WTC11 (cell line): ENCODE data around the gene ARTN. TPM values are rescaled to one million over a fixed set of nuclear protein-coding genes. Genes with fewer than 3 reads are reported as not detected.

Experiments used
- ATAC-seq: fragments of 200-7000 bp; cut with Tn5 transposase; 2 replicates; pipeline ENCODE4 v1.10.0; 2021; ENCODE audit warnings: mild to moderate bottlenecking, moderate library complexity
- CTCF ChIA-PET: fragments of 300-600 bp; sonication (Branson Sonifier 250); formaldehyde crosslinking; loops from one replicate; lab custom pipeline; 2021; ENCODE audit warnings: antibody characterized with exemption; lab: Charles Lee
- POLR2A ChIA-PET: fragments of 350-600 bp; sonication (Branson Sonifier 250); formaldehyde crosslinking; loops from one replicate; lab custom pipeline; 2021; ENCODE audit warnings: antibody characterized with exemption; lab: Charles Lee
- DNase-seq: peaks from one replicate; pipeline ENCODE4 v3.0.0; 2021; ENCODE audit warnings: low spot score
- H3K27ac Mint-ChIP-seq: 2 replicates; pipeline ENCODE4 v1.8.0; 2021; ENCODE audit warnings: mixed read lengths
- H3K27me3 Mint-ChIP-seq: 2 replicates; pipeline ENCODE4 v1.8.0; 2021; ENCODE audit warnings: low read depth, mild to moderate bottlenecking, moderate library complexity, mixed read lengths
- H3K36me3 Mint-ChIP-seq: 2 replicates; pipeline ENCODE4 v1.8.0; 2021; ENCODE audit warnings: mixed read lengths
- H3K4me1 Mint-ChIP-seq: 2 replicates; pipeline ENCODE4 v1.8.0; 2022; ENCODE audit warnings: mixed read lengths
- H3K4me3 Mint-ChIP-seq: 2 replicates; pipeline ENCODE4 v1.8.0; 2021; ENCODE audit warnings: mild to moderate bottlenecking, moderate library complexity, mixed read lengths
- H3K9me3 Mint-ChIP-seq: 2 replicates; pipeline ENCODE4 v1.8.0; 2021; ENCODE audit warnings: mixed read lengths
- ATF1 ChIP-seq: sonication (generic); formaldehyde crosslinking; IDR thresholded peaks from 2 replicates; pipeline ENCODE4 v1.8.1; 2023; ENCODE audit warnings: mild to moderate bottlenecking, moderate library complexity, missing genetic modification reagents
- CREB1 ChIP-seq: sonication (generic); formaldehyde crosslinking; IDR thresholded peaks from 2 replicates; pipeline ENCODE4 v1.8.0; 2023; ENCODE audit warnings: mild to moderate bottlenecking, missing genetic modification reagents
- ESRRA ChIP-seq: sonication (generic); formaldehyde crosslinking; IDR thresholded peaks from 2 replicates; pipeline ENCODE4 v1.8.1; 2022; ENCODE audit warnings: mild to moderate bottlenecking, missing genetic modification reagents, borderline replicate concordance
- GRHL2 ChIP-seq: fragments of 250-450 bp; sonication (Bioruptor Pico); IDR thresholded peaks from 2 replicates; pipeline ENCODE4 v1.8.0; 2022; ENCODE audit warnings: mild to moderate bottlenecking, moderate library complexity; ENCODE audit not compliant: insufficient replicate concordance, severe bottlenecking
- JUN ChIP-seq: sonication (generic); formaldehyde crosslinking; IDR thresholded peaks from 2 replicates; pipeline ENCODE4 v1.8.0; 2023; ENCODE audit warnings: mild to moderate bottlenecking, missing genetic modification reagents
- NR3C1 ChIP-seq: sonication (generic); formaldehyde crosslinking; conservative IDR thresholded peaks from 2 replicates; pipeline ENCODE4 v1.8.1; 2023; ENCODE audit warnings: low read depth, mild to moderate bottlenecking, missing genetic modification reagents
- PRRX2 ChIP-seq: fragments of 250-450 bp; sonication (Bioruptor Pico); IDR thresholded peaks from 2 replicates; pipeline ENCODE4 v1.8.0; 2021; ENCODE audit warnings: mild to moderate bottlenecking
- TCF7 ChIP-seq: sonication (generic); formaldehyde crosslinking; IDR thresholded peaks from 2 replicates; pipeline ENCODE4 v1.8.0; 2022; ENCODE audit warnings: mild to moderate bottlenecking, low read depth, missing genetic modification reagents, moderate library complexity
- ZNF138 ChIP-seq: sonication (generic); formaldehyde crosslinking; conservative IDR thresholded peaks from 2 replicates; pipeline ENCODE4 v1.8.1; 2022; ENCODE audit warnings: mild to moderate bottlenecking, moderate library complexity, missing genetic modification reagents
- ZNF219 ChIP-seq: sonication (generic); formaldehyde crosslinking; IDR thresholded peaks from 2 replicates; pipeline ENCODE4 v1.8.0; 2023; ENCODE audit warnings: missing genetic modification reagents, mild to moderate bottlenecking, borderline replicate concordance
- ZNF232 ChIP-seq: sonication (generic); formaldehyde crosslinking; IDR thresholded peaks from 2 replicates; pipeline ENCODE4 v1.8.0; 2022; ENCODE audit warnings: mild to moderate bottlenecking, missing genetic modification reagents
- ZNF396 ChIP-seq: fragments of 250-450 bp; sonication (Bioruptor Pico); IDR thresholded peaks from 2 replicates; pipeline ENCODE4 v1.8.0; 2021; ENCODE audit warnings: mild to moderate bottlenecking, moderate library complexity, borderline replicate concordance
- total RNA-seq: library from RNA; stranded (reverse); gene quantifications from 3 replicates; pipeline ENCODE4 v1.2.3, GENCODE V29; 2021
- TF ChIP-seq, protein P1 (sequence below): sonication (generic); formaldehyde crosslinking; IDR thresholded peaks from 2 replicates; pipeline ENCODE4 v1.8.0; 2023; ENCODE audit warnings: missing genetic modification reagents, mild to moderate bottlenecking, borderline replicate concordance
- TF ChIP-seq, protein P2 (sequence below): sonication (generic); formaldehyde crosslinking; IDR thresholded peaks from 2 replicates; pipeline ENCODE4 v1.8.0; 2022; ENCODE audit warnings: missing genetic modification reagents
- TF ChIP-seq, protein P3 (sequence below): sonication (generic); formaldehyde crosslinking; IDR thresholded peaks from 2 replicates; pipeline ENCODE4 v1.8.1; 2023; ENCODE audit warnings: mild to moderate bottlenecking, missing genetic modification reagents, moderate library complexity
- TF ChIP-seq, protein P4 (sequence below): sonication (generic); formaldehyde crosslinking; IDR thresholded peaks from 2 replicates; pipeline ENCODE4 v1.8.1; 2022; ENCODE audit warnings: missing genetic modification reagents, borderline replicate concordance
- TF ChIP-seq, protein P5 (sequence below): sonication (generic); formaldehyde crosslinking; IDR thresholded peaks from 2 replicates; pipeline ENCODE4 v1.8.1; 2022; ENCODE audit warnings: mild to moderate bottlenecking, missing genetic modification reagents, moderate library complexity, borderline replicate concordance
- TF ChIP-seq, protein P6 (sequence below): fragments of 200-600 bp; IDR thresholded peaks from 2 replicates; pipeline ENCODE4 v1.8.0; 2022; ENCODE audit warnings: antibody characterized with exemption
- TF ChIP-seq, protein P7 (sequence below): sonication (generic); formaldehyde crosslinking; IDR thresholded peaks from 2 replicates; pipeline ENCODE4 v1.8.0; 2022; ENCODE audit warnings: mild to moderate bottlenecking, missing genetic modification reagents

Gene ARTN
- total RNA-seq, 1 experiment from 2014 or later, result 28.5 TPM

DNA sequence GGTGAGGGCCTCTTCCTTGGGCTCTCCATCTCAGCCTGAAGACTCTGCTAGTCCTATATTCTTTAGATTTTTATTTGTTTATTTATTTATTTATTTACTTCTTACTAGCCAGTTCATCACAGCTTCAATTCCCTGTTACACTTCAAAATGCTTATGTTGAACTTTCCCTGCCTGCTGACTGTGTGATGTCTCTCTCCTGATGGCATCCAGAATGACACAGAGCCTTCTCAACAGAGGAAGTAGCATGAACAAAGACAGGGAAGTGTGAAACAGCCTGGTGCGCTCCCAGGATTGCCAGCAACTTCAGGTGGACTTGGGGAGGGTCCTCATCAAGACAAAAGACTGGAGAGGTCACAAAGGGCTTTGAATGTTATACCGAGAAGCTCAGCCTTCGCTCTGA, 8.8 kb downstream of the ARTN start:
- TF ChIP-seq PRRX2 (CRISPR knock-in tag) (no peak), ZNF232 (CRISPR knock-in tag) (no peak), ZNF138 (CRISPR knock-in tag) (no peak), ZNF396 (CRISPR knock-in tag) (no peak), CREB1 (CRISPR knock-in tag) (no peak), TCF7 (CRISPR knock-in tag) (no peak), ESRRA (CRISPR knock-in tag) (no peak), GRHL2 (no peak), ATF1 (CRISPR knock-in tag) (no peak)
- TF ChIP-seq, protein P1, sequence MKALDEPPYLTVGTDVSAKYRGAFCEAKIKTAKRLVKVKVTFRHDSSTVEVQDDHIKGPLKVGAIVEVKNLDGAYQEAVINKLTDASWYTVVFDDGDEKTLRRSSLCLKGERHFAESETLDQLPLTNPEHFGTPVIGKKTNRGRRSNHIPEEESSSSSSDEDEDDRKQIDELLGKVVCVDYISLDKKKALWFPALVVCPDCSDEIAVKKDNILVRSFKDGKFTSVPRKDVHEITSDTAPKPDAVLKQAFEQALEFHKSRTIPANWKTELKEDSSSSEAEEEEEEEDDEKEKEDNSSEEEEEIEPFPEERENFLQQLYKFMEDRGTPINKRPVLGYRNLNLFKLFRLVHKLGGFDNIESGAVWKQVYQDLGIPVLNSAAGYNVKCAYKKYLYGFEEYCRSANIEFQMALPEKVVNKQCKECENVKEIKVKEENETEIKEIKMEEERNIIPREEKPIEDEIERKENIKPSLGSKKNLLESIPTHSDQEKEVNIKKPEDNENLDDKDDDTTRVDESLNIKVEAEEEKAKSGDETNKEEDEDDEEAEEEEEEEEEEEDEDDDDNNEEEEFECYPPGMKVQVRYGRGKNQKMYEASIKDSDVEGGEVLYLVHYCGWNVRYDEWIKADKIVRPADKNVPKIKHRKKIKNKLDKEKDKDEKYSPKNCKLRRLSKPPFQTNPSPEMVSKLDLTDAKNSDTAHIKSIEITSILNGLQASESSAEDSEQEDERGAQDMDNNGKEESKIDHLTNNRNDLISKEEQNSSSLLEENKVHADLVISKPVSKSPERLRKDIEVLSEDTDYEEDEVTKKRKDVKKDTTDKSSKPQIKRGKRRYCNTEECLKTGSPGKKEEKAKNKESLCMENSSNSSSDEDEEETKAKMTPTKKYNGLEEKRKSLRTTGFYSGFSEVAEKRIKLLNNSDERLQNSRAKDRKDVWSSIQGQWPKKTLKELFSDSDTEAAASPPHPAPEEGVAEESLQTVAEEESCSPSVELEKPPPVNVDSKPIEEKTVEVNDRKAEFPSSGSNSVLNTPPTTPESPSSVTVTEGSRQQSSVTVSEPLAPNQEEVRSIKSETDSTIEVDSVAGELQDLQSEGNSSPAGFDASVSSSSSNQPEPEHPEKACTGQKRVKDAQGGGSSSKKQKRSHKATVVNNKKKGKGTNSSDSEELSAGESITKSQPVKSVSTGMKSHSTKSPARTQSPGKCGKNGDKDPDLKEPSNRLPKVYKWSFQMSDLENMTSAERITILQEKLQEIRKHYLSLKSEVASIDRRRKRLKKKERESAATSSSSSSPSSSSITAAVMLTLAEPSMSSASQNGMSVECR (CRISPR knock-in tag), result no peak
- TF ChIP-seq, protein P2, sequence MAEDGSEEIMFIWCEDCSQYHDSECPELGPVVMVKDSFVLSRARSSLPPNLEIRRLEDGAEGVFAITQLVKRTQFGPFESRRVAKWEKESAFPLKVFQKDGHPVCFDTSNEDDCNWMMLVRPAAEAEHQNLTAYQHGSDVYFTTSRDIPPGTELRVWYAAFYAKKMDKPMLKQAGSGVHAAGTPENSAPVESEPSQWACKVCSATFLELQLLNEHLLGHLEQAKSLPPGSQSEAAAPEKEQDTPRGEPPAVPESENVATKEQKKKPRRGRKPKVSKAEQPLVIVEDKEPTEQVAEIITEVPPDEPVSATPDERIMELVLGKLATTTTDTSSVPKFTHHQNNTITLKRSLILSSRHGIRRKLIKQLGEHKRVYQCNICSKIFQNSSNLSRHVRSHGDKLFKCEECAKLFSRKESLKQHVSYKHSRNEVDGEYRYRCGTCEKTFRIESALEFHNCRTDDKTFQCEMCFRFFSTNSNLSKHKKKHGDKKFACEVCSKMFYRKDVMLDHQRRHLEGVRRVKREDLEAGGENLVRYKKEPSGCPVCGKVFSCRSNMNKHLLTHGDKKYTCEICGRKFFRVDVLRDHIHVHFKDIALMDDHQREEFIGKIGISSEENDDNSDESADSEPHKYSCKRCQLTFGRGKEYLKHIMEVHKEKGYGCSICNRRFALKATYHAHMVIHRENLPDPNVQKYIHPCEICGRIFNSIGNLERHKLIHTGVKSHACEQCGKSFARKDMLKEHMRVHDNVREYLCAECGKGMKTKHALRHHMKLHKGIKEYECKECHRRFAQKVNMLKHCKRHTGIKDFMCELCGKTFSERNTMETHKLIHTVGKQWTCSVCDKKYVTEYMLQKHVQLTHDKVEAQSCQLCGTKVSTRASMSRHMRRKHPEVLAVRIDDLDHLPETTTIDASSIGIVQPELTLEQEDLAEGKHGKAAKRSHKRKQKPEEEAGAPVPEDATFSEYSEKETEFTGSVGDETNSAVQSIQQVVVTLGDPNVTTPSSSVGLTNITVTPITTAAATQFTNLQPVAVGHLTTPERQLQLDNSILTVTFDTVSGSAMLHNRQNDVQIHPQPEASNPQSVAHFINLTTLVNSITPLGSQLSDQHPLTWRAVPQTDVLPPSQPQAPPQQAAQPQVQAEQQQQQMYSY (CRISPR knock-in tag), result no peak
- TF ChIP-seq, protein P3, sequence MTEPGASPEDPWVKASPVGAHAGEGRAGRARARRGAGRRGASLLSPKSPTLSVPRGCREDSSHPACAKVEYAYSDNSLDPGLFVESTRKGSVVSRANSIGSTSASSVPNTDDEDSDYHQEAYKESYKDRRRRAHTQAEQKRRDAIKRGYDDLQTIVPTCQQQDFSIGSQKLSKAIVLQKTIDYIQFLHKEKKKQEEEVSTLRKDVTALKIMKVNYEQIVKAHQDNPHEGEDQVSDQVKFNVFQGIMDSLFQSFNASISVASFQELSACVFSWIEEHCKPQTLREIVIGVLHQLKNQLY (CRISPR knock-in tag), result no peak
- TF ChIP-seq, protein P4, sequence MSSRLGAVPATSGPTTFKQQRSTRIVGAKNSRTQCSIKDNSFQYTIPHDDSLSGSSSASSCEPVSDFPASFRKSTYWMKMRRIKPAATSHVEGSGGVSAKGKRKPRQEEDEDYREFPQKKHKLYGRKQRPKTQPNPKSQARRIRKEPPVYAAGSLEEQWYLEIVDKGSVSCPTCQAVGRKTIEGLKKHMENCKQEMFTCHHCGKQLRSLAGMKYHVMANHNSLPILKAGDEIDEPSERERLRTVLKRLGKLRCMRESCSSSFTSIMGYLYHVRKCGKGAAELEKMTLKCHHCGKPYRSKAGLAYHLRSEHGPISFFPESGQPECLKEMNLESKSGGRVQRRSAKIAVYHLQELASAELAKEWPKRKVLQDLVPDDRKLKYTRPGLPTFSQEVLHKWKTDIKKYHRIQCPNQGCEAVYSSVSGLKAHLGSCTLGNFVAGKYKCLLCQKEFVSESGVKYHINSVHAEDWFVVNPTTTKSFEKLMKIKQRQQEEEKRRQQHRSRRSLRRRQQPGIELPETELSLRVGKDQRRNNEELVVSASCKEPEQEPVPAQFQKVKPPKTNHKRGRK (CRISPR knock-in tag), result no peak
- ChIA-PET POLR2A (interaction anchor here (0.6 kb wide), 1 partner anchor 281 kb away, joined by 9 read pairs; no protein-coding TSS in a partner anchor), CTCF (interaction anchor here (1.2 to 9.9 kb wide), 3 partner anchors 8 to 176 kb away, joined by 6 to 172 read pairs (median 11); partner anchors contain the start of gene ARTN)
- H3K36me3 Mint-ChIP-seq, result no peaks in the 10 kb centered on the region
- no peaks in the 10 kb centered on the region for H3K27me3 Mint-ChIP-seq
- no peak overlapping the region for H3K27ac Mint-ChIP-seq
- no peaks in the 10 kb centered on the region for H3K9me3 Mint-ChIP-seq
- H3K4me1 Mint-ChIP-seq, result peaks cover 52% of the 10 kb centered on the region
- DNase-seq (no peak), ATAC-seq (no peak)
- no peak overlapping the region for H3K4me3 Mint-ChIP-seq

DNA sequence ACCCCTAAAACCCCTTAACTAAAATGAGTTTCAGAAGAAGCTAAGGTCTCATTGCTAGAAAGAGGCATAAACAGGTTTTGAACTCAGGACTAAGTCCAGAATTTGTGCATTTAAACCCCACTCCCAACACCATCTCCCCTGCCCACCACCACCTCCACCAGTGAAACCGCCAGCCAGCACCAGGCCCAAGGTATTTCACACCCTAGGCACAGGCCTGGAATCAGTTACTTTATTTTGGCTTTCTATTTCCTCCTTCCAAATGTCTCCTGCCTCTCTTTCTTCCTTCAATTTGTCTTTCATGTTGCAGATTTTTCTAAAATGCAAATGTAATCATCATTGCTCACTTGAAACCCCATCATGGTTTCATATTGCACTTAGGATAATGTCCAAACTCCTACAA, 11.3 kb downstream of the ARTN start:
- Mint-ChIP-seq H3K27me3 (no peaks in the 10 kb centered on the region), H3K27ac (no peak overlapping the region), H3K36me3 (no peaks in the 10 kb centered on the region; the same call in 1 of the 2 replicates), H3K4me1 (peaks cover 40% of the 10 kb centered on the region), H3K9me3 (no peaks in the 10 kb centered on the region), H3K4me3 (no peak overlapping the region)
- CTCF ChIA-PET, result interaction anchor here (1.2 to 9.9 kb wide), 4 partner anchors 10 to 182 kb away, joined by 3 to 172 read pairs (median 17); partner anchors contain the start of gene ARTN
- POLR2A ChIA-PET, result no interaction called here
- DNase-seq (no peak), ATAC-seq (no peak)
- no peak for TF ChIP-seq JUN
- TF ChIP-seq, protein P5, sequence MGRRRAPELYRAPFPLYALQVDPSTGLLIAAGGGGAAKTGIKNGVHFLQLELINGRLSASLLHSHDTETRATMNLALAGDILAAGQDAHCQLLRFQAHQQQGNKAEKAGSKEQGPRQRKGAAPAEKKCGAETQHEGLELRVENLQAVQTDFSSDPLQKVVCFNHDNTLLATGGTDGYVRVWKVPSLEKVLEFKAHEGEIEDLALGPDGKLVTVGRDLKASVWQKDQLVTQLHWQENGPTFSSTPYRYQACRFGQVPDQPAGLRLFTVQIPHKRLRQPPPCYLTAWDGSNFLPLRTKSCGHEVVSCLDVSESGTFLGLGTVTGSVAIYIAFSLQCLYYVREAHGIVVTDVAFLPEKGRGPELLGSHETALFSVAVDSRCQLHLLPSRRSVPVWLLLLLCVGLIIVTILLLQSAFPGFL (CRISPR knock-in tag), result no peak
- no peak for TF ChIP-seq ZNF219
- TF ChIP-seq ATF1 (CRISPR knock-in tag), result no peak
- TF ChIP-seq, protein P6, sequence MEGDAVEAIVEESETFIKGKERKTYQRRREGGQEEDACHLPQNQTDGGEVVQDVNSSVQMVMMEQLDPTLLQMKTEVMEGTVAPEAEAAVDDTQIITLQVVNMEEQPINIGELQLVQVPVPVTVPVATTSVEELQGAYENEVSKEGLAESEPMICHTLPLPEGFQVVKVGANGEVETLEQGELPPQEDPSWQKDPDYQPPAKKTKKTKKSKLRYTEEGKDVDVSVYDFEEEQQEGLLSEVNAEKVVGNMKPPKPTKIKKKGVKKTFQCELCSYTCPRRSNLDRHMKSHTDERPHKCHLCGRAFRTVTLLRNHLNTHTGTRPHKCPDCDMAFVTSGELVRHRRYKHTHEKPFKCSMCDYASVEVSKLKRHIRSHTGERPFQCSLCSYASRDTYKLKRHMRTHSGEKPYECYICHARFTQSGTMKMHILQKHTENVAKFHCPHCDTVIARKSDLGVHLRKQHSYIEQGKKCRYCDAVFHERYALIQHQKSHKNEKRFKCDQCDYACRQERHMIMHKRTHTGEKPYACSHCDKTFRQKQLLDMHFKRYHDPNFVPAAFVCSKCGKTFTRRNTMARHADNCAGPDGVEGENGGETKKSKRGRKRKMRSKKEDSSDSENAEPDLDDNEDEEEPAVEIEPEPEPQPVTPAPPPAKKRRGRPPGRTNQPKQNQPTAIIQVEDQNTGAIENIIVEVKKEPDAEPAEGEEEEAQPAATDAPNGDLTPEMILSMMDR, result no peak
- TF ChIP-seq, protein P7, sequence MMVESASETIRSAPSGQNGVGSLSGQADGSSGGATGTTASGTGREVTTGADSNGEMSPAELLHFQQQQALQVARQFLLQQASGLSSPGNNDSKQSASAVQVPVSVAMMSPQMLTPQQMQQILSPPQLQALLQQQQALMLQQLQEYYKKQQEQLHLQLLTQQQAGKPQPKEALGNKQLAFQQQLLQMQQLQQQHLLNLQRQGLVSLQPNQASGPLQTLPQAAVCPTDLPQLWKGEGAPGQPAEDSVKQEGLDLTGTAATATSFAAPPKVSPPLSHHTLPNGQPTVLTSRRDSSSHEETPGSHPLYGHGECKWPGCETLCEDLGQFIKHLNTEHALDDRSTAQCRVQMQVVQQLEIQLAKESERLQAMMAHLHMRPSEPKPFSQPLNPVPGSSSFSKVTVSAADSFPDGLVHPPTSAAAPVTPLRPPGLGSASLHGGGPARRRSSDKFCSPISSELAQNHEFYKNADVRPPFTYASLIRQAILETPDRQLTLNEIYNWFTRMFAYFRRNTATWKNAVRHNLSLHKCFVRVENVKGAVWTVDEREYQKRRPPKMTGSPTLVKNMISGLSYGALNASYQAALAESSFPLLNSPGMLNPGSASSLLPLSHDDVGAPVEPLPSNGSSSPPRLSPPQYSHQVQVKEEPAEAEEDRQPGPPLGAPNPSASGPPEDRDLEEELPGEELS, result no peak
- no peak for TF ChIP-seq NR3C1 (CRISPR knock-in tag)
